Measurements from ENCODE around the gene EGLN3.
"Not testable (repeated sequence)": the region's sequence is repeated elsewhere in the genome, so short reads cannot be mapped to it uniquely, and the experiment has no call there.

The EGLN3 gene

GRCh38 chr14:33929799-33930408 is 21.0 kb downstream of the EGLN3 start:
- Histone ChIP-seq H4K20me1 (ENCODE audit: insufficient read depth, low read length, poor library complexity, severe bottlenecking) (no peaks in the 10 kb centered on the region), H3F3A (ENCODE audit: low read depth) (no peaks in the 10 kb centered on the region), H3K9me3 (ENCODE audit: insufficient read depth, low read depth, low read length) (no peaks in the 10 kb centered on the region), H3K9me2 (replicated peaks; ENCODE audit: low read depth, low read length) (no peaks in the 10 kb centered on the region), H3K4me2 (ENCODE audit: low read depth, low read length, poor library complexity, severe bottlenecking) (no peak overlapping the region), H3K4me1 (ENCODE audit: insufficient read depth, low read length, poor library complexity, severe bottlenecking) (no peaks in the 10 kb centered on the region), H3K27me3 (ENCODE audit: insufficient read depth, low read length, poor library complexity, severe bottlenecking) (no peaks in the 10 kb centered on the region), H3K9ac (ENCODE audit: low read depth, low read length, poor library complexity, severe bottlenecking) (no peak overlapping the region), H2AFZ (ENCODE audit: low read length) (no peak overlapping the region), H3K4me3 (ENCODE audit: low read length, poor library complexity, severe bottlenecking) (no peak overlapping the region), H3K36me3 (ENCODE audit: insufficient read depth, low read length) (no peaks in the 10 kb centered on the region), H3K79me2 (ENCODE audit: insufficient read depth, low read length) (no peaks in the 10 kb centered on the region)
- TF ChIP-seq EZH2phosphoT487 (IDR thresholded peaks at IDR 0.05; ENCODE audit: borderline replicate concordance) = no peak
- TF ChIP-seq CTCF (conservative IDR thresholded peaks at IDR 0.05; ENCODE audit: low read length) = no peak

- Histone ChIP-seq H3K27me3 (ENCODE audit: insufficient read depth, low read length, poor library complexity, severe bottlenecking) (no peaks in the 10 kb centered on the region), H3K4me3 (ENCODE audit: low read length, poor library complexity, severe bottlenecking) (no peak overlapping the region), H3K9me2 (replicated peaks; ENCODE audit: low read depth, low read length) (no peaks in the 10 kb centered on the region), H3F3A (ENCODE audit: low read depth) (no peaks in the 10 kb centered on the region), H3K9ac (ENCODE audit: low read depth, low read length, poor library complexity, severe bottlenecking) (no peak overlapping the region), H4K20me1 (ENCODE audit: insufficient read depth, low read length, poor library complexity, severe bottlenecking) (no peaks in the 10 kb centered on the region), H3K36me3 (ENCODE audit: insufficient read depth, low read length) (no peaks in the 10 kb centered on the region), H3K79me2 (ENCODE audit: insufficient read depth, low read length) (no peaks in the 10 kb centered on the region), H3K4me2 (ENCODE audit: low read depth, low read length, poor library complexity, severe bottlenecking) (no peak overlapping the region), H3K9me3 (ENCODE audit: insufficient read depth, low read depth, low read length) (no peaks in the 10 kb centered on the region), H2AFZ (ENCODE audit: low read length) (no peak overlapping the region), H3K4me1 (ENCODE audit: insufficient read depth, low read length, poor library complexity, severe bottlenecking) (no peaks in the 10 kb centered on the region)
- TF ChIP-seq EZH2phosphoT487 (IDR thresholded peaks at IDR 0.05; ENCODE audit: borderline replicate concordance) (no peak), CTCF (conservative IDR thresholded peaks at IDR 0.05; ENCODE audit: low read length) (no peak)
These were observed 22.0 kb downstream of the EGLN3 start for GRCh38 chr14:33928895-33929294.

GRCh38 chr14:33927944-33928343 is 22.9 kb downstream of the EGLN3 start:
- H4K20me1 ChIP-seq (ENCODE audit: insufficient read depth, low read length, poor library complexity, severe bottlenecking) = no peaks in the 10 kb centered on the region
- TF ChIP-seq CTCF (conservative IDR thresholded peaks at IDR 0.05; ENCODE audit: low read length) (no peak), EZH2phosphoT487 (IDR thresholded peaks at IDR 0.05; ENCODE audit: borderline replicate concordance) (no peak)
- no peaks in the 10 kb centered on the region for H3F3A ChIP-seq (ENCODE audit: low read depth)
- no peak overlapping the region for H3K9ac ChIP-seq (ENCODE audit: low read depth, low read length, poor library complexity, severe bottlenecking)
- H2AFZ ChIP-seq (ENCODE audit: low read length) = no peak overlapping the region
- no peaks in the 10 kb centered on the region for H3K4me1 ChIP-seq (ENCODE audit: insufficient read depth, low read length, poor library complexity, severe bottlenecking)
- no peaks in the 10 kb centered on the region for H3K9me2 ChIP-seq (replicated peaks; ENCODE audit: low read depth, low read length)
- H3K36me3 ChIP-seq (ENCODE audit: insufficient read depth, low read length) = no peaks in the 10 kb centered on the region
- H3K4me3 ChIP-seq (ENCODE audit: low read length, poor library complexity, severe bottlenecking) = no peak overlapping the region
- no peaks in the 10 kb centered on the region for H3K27me3 ChIP-seq (ENCODE audit: insufficient read depth, low read length, poor library complexity, severe bottlenecking)
- no peak overlapping the region for H3K4me2 ChIP-seq (ENCODE audit: low read depth, low read length, poor library complexity, severe bottlenecking)
- H3K9me3 ChIP-seq (ENCODE audit: insufficient read depth, low read depth, low read length) = no peaks in the 10 kb centered on the region
- no peaks in the 10 kb centered on the region for H3K79me2 ChIP-seq (ENCODE audit: insufficient read depth, low read length)

- not testable (repeated sequence) for H3F3A ChIP-seq (ENCODE audit: low read depth); H3K9me3 ChIP-seq (ENCODE audit: insufficient read depth, low read depth, low read length); H4K20me1 ChIP-seq (ENCODE audit: insufficient read depth, low read length, poor library complexity, severe bottlenecking)
These were observed 23.9 kb downstream of the EGLN3 start for GRCh38 chr14:33926967-33927366.

More at GRCh38 chr14:33926967-33927366, 23.9 kb downstream of the EGLN3 start:
- not testable (repeated sequence) for H3K9me2 ChIP-seq (replicated peaks; ENCODE audit: low read depth, low read length); H3K4me3 ChIP-seq (ENCODE audit: low read length, poor library complexity, severe bottlenecking); H3K4me2 ChIP-seq (ENCODE audit: low read depth, low read length, poor library complexity, severe bottlenecking); H3K79me2 ChIP-seq (ENCODE audit: insufficient read depth, low read length); H3K27me3 ChIP-seq (ENCODE audit: insufficient read depth, low read length, poor library complexity, severe bottlenecking); H3K36me3 ChIP-seq (ENCODE audit: insufficient read depth, low read length); H2AFZ ChIP-seq (ENCODE audit: low read length); H3K9ac ChIP-seq (ENCODE audit: low read depth, low read length, poor library complexity, severe bottlenecking); H3K4me1 ChIP-seq (ENCODE audit: insufficient read depth, low read length, poor library complexity, severe bottlenecking)
